Neural cell (in vitro differentiated cells): ENCODE data around the gene FGD3. TPM values are rescaled to one million over a fixed set of nuclear protein-coding genes. Genes with fewer than 3 reads are reported as not detected.

ENCODE experiments used
- H2AFZ ChIP-seq: fragments of 200-600, 300-800 bp; sonication (generic), shearing (Covaris generic); 2 replicates; pipeline ENCODE4 v1.6.0; 2014; ENCODE audit warnings: low read depth, mild to moderate bottlenecking, antibody characterized with exemption, low read length, moderate library complexity
- H3F3A ChIP-seq: fragments of 200-600 bp; shearing (Covaris generic); 2 replicates; pipeline ENCODE4 v1.6.1; 2016; ENCODE audit warnings: mild to moderate bottlenecking, moderate library complexity, mixed read lengths, antibody characterized with exemption, low read length; ENCODE audit not compliant: insufficient read depth, poor library complexity, severe bottlenecking
- H3K27ac ChIP-seq: fragments of 200-600, 300-800 bp; sonication (generic), shearing (Covaris generic); 2 replicates; pipeline ENCODE4 v1.5.1; 2014; ENCODE audit warnings: mild to moderate bottlenecking, low read length, moderate library complexity
- H3K27me3 ChIP-seq: fragments of 300-800, 200-600 bp; sonication (generic), shearing (Covaris generic); 2 replicates; pipeline ENCODE4 v1.6.0; 2014; ENCODE audit warnings: mild to moderate bottlenecking, low read depth, low read length, moderate library complexity; ENCODE audit not compliant: insufficient read depth
- H3K36me3 ChIP-seq: fragments of 300-800, 200-600 bp; sonication (generic), shearing (Covaris generic); 2 replicates; pipeline ENCODE4 v1.5.1; 2014; ENCODE audit warnings: mild to moderate bottlenecking, antibody characterized with exemption, low read length, moderate library complexity; ENCODE audit not compliant: insufficient read depth
- H3K4me2 ChIP-seq: fragments of 300-800, 200-600 bp; sonication (generic), shearing (Covaris generic); 2 replicates; pipeline ENCODE4 v1.6.0; 2014; ENCODE audit warnings: mild to moderate bottlenecking, low read length
- H3K4me3 ChIP-seq: fragments of 300-800, 200-600 bp; sonication (generic), shearing (Covaris generic); 2 replicates; pipeline ENCODE4 v1.5.1; 2014; ENCODE audit warnings: mild to moderate bottlenecking, low read length, moderate library complexity
- H3K79me2 ChIP-seq: fragments of 200-600 bp; shearing (Covaris generic); replicated peaks from 2 replicates; pipeline ENCODE4 v1.6.0; 2014; ENCODE audit warnings: mild to moderate bottlenecking, low read length, moderate library complexity; ENCODE audit not compliant: insufficient read depth
- H3K9ac ChIP-seq: fragments of 300-800, 200-600 bp; sonication (generic), shearing (Covaris generic); 2 replicates; pipeline ENCODE4 v1.6.1; 2016; ENCODE audit warnings: mild to moderate bottlenecking, low read length, mixed read lengths
- H3K9me2 ChIP-seq: fragments of 200-600 bp; shearing (Covaris generic); 2 replicates; pipeline ENCODE4 v1.6.1; 2016; ENCODE audit warnings: mild to moderate bottlenecking, low read length, mixed read lengths; ENCODE audit not compliant: insufficient read depth
- H3K9me3 ChIP-seq: fragments of 200-600, 300-800 bp; sonication (generic), shearing (Covaris generic); 2 replicates; pipeline ENCODE4 v1.6.1; 2016; ENCODE audit warnings: mild to moderate bottlenecking, mixed run types, low read length, moderate library complexity, mixed read lengths
- H4K20me1 ChIP-seq: fragments of 200-600 bp; shearing (Covaris generic); 2 replicates; pipeline ENCODE4 v1.6.1; 2016; ENCODE audit warnings: mild to moderate bottlenecking, mixed run types; ENCODE audit not compliant: insufficient read depth
- EP300 ChIP-seq: fragments of 450-650 bp; conservative IDR thresholded peaks from 2 replicates; pipeline ENCODE4 v1.6.1; 2014; ENCODE audit warnings: antibody characterized with exemption, mild to moderate bottlenecking, moderate library complexity; ENCODE audit not compliant: poor library complexity, severe bottlenecking
- EZH2 ChIP-seq: fragments of 200-600, 300-800 bp; shearing (Covaris generic), sonication (generic); IDR thresholded peaks from 2 replicates; pipeline ENCODE4 v1.6.1; 2014; ENCODE audit warnings: antibody characterized with exemption, low read length, borderline replicate concordance, mild to moderate bottlenecking; ENCODE audit not compliant: insufficient read depth, poor library complexity, severe bottlenecking
- MXI1 ChIP-seq: fragments of 450-650 bp; conservative IDR thresholded peaks from 2 replicates; pipeline ENCODE4 v1.6.1; 2014; ENCODE audit warnings: antibody characterized with exemption, mild to moderate bottlenecking; ENCODE audit not compliant: poor library complexity, severe bottlenecking
- POLR2AphosphoS5 ChIP-seq: IDR thresholded peaks from 2 replicates; pipeline ENCODE4 v1.6.1; 2012
- RAD21 ChIP-seq: fragments of 450-650 bp; conservative IDR thresholded peaks from 2 replicates; pipeline ENCODE4 v1.6.1; 2014; ENCODE audit warnings: antibody characterized with exemption, mild to moderate bottlenecking, moderate library complexity
- SMC3 ChIP-seq: fragments of 450-650 bp; conservative IDR thresholded peaks from 2 replicates; pipeline ENCODE4 v1.6.1; 2014; ENCODE audit warnings: antibody characterized with exemption, mild to moderate bottlenecking, moderate library complexity; ENCODE audit not compliant: poor library complexity
- TAF1 ChIP-seq: IDR thresholded peaks from 2 replicates; pipeline ENCODE4 v1.6.1; 2012; ENCODE audit warnings: low read depth
- polyA plus RNA-seq: library from polyadenylated mRNA; depleted of rRNA; stranded (reverse); fragments of >200 nt; gene quantifications from 2 replicates; pipeline ENCODE4 v1.2.3, GENCODE V29; 2014
- TF ChIP-seq, protein P1 (sequence below): fragments of 450-650 bp; IDR thresholded peaks from 2 replicates; pipeline ENCODE4 v1.5.1; 2014; ENCODE audit warnings: antibody characterized with exemption, mild to moderate bottlenecking, moderate library complexity; ENCODE audit not compliant: poor library complexity, severe bottlenecking
- TF ChIP-seq, protein P2 (sequence below): IDR thresholded peaks from 2 replicates; pipeline ENCODE4 v1.6.1; 2012; ENCODE audit warnings: borderline replicate concordance

Gene FGD3
- polyA plus RNA-seq, 1 donor from 2014 or later: 8.3 TPM

- Histone ChIP-seq H3K27ac (no peak overlapping the region), H2AFZ (no peak overlapping the region), H3K4me2 (no peak overlapping the region), H3K9ac (no peak overlapping the region), H4K20me1 (no peaks in the 10 kb centered on the region), H3K27me3 (no peaks in the 10 kb centered on the region), H3K9me2 (no peaks in the 10 kb centered on the region), H3F3A (no peaks in the 10 kb centered on the region), H3K36me3 (no peaks in the 10 kb centered on the region), H3K79me2 (no peaks in the 10 kb centered on the region), H3K4me3 (no peak overlapping the region), H3K9me3 (no peaks in the 10 kb centered on the region)
- TF ChIP-seq, protein P1, sequence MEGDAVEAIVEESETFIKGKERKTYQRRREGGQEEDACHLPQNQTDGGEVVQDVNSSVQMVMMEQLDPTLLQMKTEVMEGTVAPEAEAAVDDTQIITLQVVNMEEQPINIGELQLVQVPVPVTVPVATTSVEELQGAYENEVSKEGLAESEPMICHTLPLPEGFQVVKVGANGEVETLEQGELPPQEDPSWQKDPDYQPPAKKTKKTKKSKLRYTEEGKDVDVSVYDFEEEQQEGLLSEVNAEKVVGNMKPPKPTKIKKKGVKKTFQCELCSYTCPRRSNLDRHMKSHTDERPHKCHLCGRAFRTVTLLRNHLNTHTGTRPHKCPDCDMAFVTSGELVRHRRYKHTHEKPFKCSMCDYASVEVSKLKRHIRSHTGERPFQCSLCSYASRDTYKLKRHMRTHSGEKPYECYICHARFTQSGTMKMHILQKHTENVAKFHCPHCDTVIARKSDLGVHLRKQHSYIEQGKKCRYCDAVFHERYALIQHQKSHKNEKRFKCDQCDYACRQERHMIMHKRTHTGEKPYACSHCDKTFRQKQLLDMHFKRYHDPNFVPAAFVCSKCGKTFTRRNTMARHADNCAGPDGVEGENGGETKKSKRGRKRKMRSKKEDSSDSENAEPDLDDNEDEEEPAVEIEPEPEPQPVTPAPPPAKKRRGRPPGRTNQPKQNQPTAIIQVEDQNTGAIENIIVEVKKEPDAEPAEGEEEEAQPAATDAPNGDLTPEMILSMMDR: no peak
- TF ChIP-seq, protein P2, sequence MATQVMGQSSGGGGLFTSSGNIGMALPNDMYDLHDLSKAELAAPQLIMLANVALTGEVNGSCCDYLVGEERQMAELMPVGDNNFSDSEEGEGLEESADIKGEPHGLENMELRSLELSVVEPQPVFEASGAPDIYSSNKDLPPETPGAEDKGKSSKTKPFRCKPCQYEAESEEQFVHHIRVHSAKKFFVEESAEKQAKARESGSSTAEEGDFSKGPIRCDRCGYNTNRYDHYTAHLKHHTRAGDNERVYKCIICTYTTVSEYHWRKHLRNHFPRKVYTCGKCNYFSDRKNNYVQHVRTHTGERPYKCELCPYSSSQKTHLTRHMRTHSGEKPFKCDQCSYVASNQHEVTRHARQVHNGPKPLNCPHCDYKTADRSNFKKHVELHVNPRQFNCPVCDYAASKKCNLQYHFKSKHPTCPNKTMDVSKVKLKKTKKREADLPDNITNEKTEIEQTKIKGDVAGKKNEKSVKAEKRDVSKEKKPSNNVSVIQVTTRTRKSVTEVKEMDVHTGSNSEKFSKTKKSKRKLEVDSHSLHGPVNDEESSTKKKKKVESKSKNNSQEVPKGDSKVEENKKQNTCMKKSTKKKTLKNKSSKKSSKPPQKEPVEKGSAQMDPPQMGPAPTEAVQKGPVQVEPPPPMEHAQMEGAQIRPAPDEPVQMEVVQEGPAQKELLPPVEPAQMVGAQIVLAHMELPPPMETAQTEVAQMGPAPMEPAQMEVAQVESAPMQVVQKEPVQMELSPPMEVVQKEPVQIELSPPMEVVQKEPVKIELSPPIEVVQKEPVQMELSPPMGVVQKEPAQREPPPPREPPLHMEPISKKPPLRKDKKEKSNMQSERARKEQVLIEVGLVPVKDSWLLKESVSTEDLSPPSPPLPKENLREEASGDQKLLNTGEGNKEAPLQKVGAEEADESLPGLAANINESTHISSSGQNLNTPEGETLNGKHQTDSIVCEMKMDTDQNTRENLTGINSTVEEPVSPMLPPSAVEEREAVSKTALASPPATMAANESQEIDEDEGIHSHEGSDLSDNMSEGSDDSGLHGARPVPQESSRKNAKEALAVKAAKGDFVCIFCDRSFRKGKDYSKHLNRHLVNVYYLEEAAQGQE: no peak
- TF ChIP-seq EP300 (no peak), RAD21 (no peak), SMC3 (no peak), TAF1 (no peak), EZH2 (no peak), POLR2AphosphoS5 (no peak), MXI1 (no peak)
These were observed 16.7 kb downstream of the FGD3 start for GRCh38 chr9:92963831-92964606.

- no peaks in the 10 kb centered on the region for H4K20me1 ChIP-seq
- no peak overlapping the region for H2AFZ ChIP-seq
- H3K27me3 ChIP-seq: no peaks in the 10 kb centered on the region
- no peaks in the 10 kb centered on the region for H3K9me2 ChIP-seq
- no peak overlapping the region for H3K9ac ChIP-seq
- no peaks in the 10 kb centered on the region for H3K36me3 ChIP-seq
- H3F3A ChIP-seq: no peaks in the 10 kb centered on the region
- H3K79me2 ChIP-seq: no peaks in the 10 kb centered on the region
- no peak overlapping the region for H3K27ac ChIP-seq
- H3K4me3 ChIP-seq: no peak overlapping the region
- no peaks in the 10 kb centered on the region for H3K9me3 ChIP-seq
- H3K4me2 ChIP-seq: no peak overlapping the region
- TF ChIP-seq, protein P1: no peak
- TF ChIP-seq EZH2 (no peak), EP300 (no peak), POLR2AphosphoS5 (no peak), MXI1 (no peak), SMC3 (no peak), TAF1 (no peak), RAD21 (no peak)
- TF ChIP-seq, protein P2: no peak
These were observed 17.3 kb downstream of the FGD3 start for GRCh38 chr9:92964607-92965060.
